Trophoblast cell (in vitro differentiated cells and primary cell): ENCODE measurements around the gene TBPL1.
A peak's percentile ranks its signal among the peaks of the same experiment; 100 is the strongest.

ENCODE experiments used
- DNase-seq, 2 donors: peaks; one replicate each; pipeline ENCODE4 v3.0.0-alpha.2; 2016
- H2AFZ ChIP-seq: 2 replicates; pipeline ENCODE4 v1.6.1; 2013; ENCODE audit warnings: low read length, moderate library complexity, mild to moderate bottlenecking; ENCODE audit not compliant: insufficient read depth, poor library complexity
- H2AK5ac ChIP-seq: 2 replicates; pipeline ENCODE4 v1.6.1; 2013; ENCODE audit warnings: mild to moderate bottlenecking, low read length
- H2BK120ac ChIP-seq: 2 replicates; pipeline ENCODE4 v1.6.1; 2013; ENCODE audit warnings: low read length, mild to moderate bottlenecking, moderate library complexity; ENCODE audit not compliant: insufficient read depth, poor library complexity
- H2BK12ac ChIP-seq: 2 replicates; pipeline ENCODE4 v1.6.1; 2013; ENCODE audit warnings: mild to moderate bottlenecking, low read length, moderate library complexity
- H2BK5ac ChIP-seq: 2 replicates; pipeline ENCODE4 v1.6.1; 2013; ENCODE audit warnings: low read length, low read depth, moderate library complexity, mild to moderate bottlenecking; ENCODE audit not compliant: poor library complexity
- H3K14ac ChIP-seq: 2 replicates; pipeline ENCODE4 v1.6.1; 2013; ENCODE audit warnings: mild to moderate bottlenecking, low read length
- H3K18ac ChIP-seq: 2 replicates; pipeline ENCODE4 v1.6.1; 2013; ENCODE audit warnings: mild to moderate bottlenecking, low read length
- H3K23ac ChIP-seq: 2 replicates; pipeline ENCODE4 v1.6.1; 2013; ENCODE audit warnings: low read length
- H3K27ac ChIP-seq: 2 replicates; pipeline ENCODE4 v1.5.1; 2013; ENCODE audit warnings: low read depth, mild to moderate bottlenecking, inconsistent platforms, low read length, moderate library complexity
- H3K27me3 ChIP-seq: 2 replicates; pipeline ENCODE4 v1.6.1; 2013; ENCODE audit warnings: inconsistent platforms, mild to moderate bottlenecking, low read length, moderate library complexity; ENCODE audit not compliant: insufficient read depth
- H3K36me3 ChIP-seq, 2 experiments: 1 replicate in 1 of 2; 2 replicates in 1 of 2; pipeline ENCODE4 v1.6.1; 2013; ENCODE audit warnings: low read length in 2 of 2, mild to moderate bottlenecking in 2 of 2, moderate library complexity in 1 of 2; ENCODE audit not compliant: insufficient read depth in 2 of 2, control insufficient read depth in 1 of 2
- H3K4ac ChIP-seq: 2 replicates; pipeline ENCODE4 v1.6.1; 2013; ENCODE audit warnings: low read depth, mild to moderate bottlenecking, low read length, moderate library complexity
- H3K4me1 ChIP-seq, 2 experiments: 1 replicate in 1 of 2; 2 replicates in 1 of 2; pipeline ENCODE4 v1.6.1; 2013; ENCODE audit warnings: low read length in 2 of 2, mild to moderate bottlenecking in 2 of 2, moderate library complexity in 1 of 2; ENCODE audit not compliant: insufficient read depth in 2 of 2, control insufficient read depth in 1 of 2
- H3K4me2 ChIP-seq: 2 replicates; pipeline ENCODE4 v1.6.1; 2013; ENCODE audit warnings: inconsistent platforms, mild to moderate bottlenecking, low read length, moderate library complexity
- H3K4me3 ChIP-seq: 2 replicates; pipeline ENCODE4 v1.5.1; 2013; ENCODE audit warnings: mild to moderate bottlenecking, low read depth, low read length, inconsistent platforms
- H3K79me1 ChIP-seq: one replicate; pipeline ENCODE4 v1.6.1; 2013; ENCODE audit warnings: low read length
- H3K79me2 ChIP-seq: 2 replicates; pipeline ENCODE4 v1.6.1; 2013; ENCODE audit warnings: low read length, mild to moderate bottlenecking; ENCODE audit not compliant: control insufficient read depth, insufficient read depth, poor library complexity
- H3K9ac ChIP-seq: 2 replicates; pipeline ENCODE4 v1.6.1; 2013; ENCODE audit warnings: mild to moderate bottlenecking, low read length
- H3K9me3 ChIP-seq: 2 replicates; pipeline ENCODE4 v1.6.1; 2013; ENCODE audit warnings: low read depth, mild to moderate bottlenecking, control low read depth, inconsistent platforms, low read length; ENCODE audit not compliant: insufficient read depth
- H4K12ac ChIP-seq: 2 replicates; pipeline ENCODE4 v1.6.1; 2013; ENCODE audit warnings: low read depth, mild to moderate bottlenecking, low read length, moderate library complexity
- H4K8ac ChIP-seq: 2 replicates; pipeline ENCODE4 v1.6.1; 2013; ENCODE audit warnings: low read depth, mild to moderate bottlenecking, low read length, moderate library complexity
- H4K91ac ChIP-seq: one replicate; pipeline ENCODE4 v1.6.1; 2013; ENCODE audit warnings: low read depth, mild to moderate bottlenecking, low read length, moderate library complexity
- WGBS: extraction: QIAGEN DNeasy Blood & Tissue Kit; methylation state at CpG from one replicate; pipeline ENCODE4 v1.1.7; 2013; ENCODE audit warnings: missing lambda C conversion rate; ENCODE audit not compliant: insufficient read length, insufficient coverage; ENCODE audit errors: extremely low coverage; 5-methylcytosine and 5-hydroxymethylcytosine counted together

The TBPL1 gene

GRCh38 chr6:133957780-133958242 lies 4.8 kb downstream of the TBPL1 start:
- H3K4ac ChIP-seq = no peak overlapping the region
- H3K14ac ChIP-seq = no peak overlapping the region
- no peak overlapping the region for H4K91ac ChIP-seq
- no peak overlapping the region for H2BK12ac ChIP-seq
- H3K18ac ChIP-seq = no peak overlapping the region
- H3K27me3 ChIP-seq = no peaks in the 10 kb centered on the region
- H2BK5ac ChIP-seq = no peak overlapping the region
- H3K4me2 ChIP-seq = no peak overlapping the region
- WGBS = no CpG with 5 or more reads among the region's 2 CpGs
- DNase-seq = no peak
- no peak overlapping the region for H4K8ac ChIP-seq
- no peak overlapping the region for H2BK120ac ChIP-seq
- no peaks in the 10 kb centered on the region for H3K36me3 ChIP-seq
- H3K27ac ChIP-seq = no peak overlapping the region
- H3K23ac ChIP-seq = no peak overlapping the region
- H3K4me3 ChIP-seq = no peak overlapping the region
- peaks cover 2 to 3% of the 10 kb centered on the region in 2 experiments for H3K4me1 ChIP-seq
- no peaks in the 10 kb centered on the region for H3K9me3 ChIP-seq
- no peak overlapping the region for H3K9ac ChIP-seq
- no peak overlapping the region for H4K12ac ChIP-seq
- peaks cover 3% of the 10 kb centered on the region for H3K79me1 ChIP-seq
- H3K79me2 ChIP-seq = peaks cover 8% of the 10 kb centered on the region
- H2AFZ ChIP-seq = no peak overlapping the region
- H2AK5ac ChIP-seq = no peak overlapping the region

- Histone ChIP-seq H3K4ac (peak overlapping the region; percentile 89), H4K91ac (no peak overlapping the region), H3K9me3 (no peaks in the 10 kb centered on the region), H2BK5ac (no peak overlapping the region), H3K27ac (no peak overlapping the region), H3K36me3 (no peaks in the 10 kb centered on the region), H2AK5ac (no peak overlapping the region), H4K12ac (no peak overlapping the region), H3K18ac (no peak overlapping the region), H3K79me1 (no peaks in the 10 kb centered on the region), H2BK120ac (no peak overlapping the region), H4K8ac (no peak overlapping the region), H3K4me3 (no peak overlapping the region), H3K79me2 (peaks cover 2% of the 10 kb centered on the region), H3K4me2 (no peak overlapping the region), H2BK12ac (no peak overlapping the region), H3K23ac (no peak overlapping the region), H3K9ac (no peak overlapping the region), H3K4me1 (peaks cover 2 to 3% of the 10 kb centered on the region in 2 experiments), H3K14ac (no peak overlapping the region), H2AFZ (no peak overlapping the region), H3K27me3 (no peaks in the 10 kb centered on the region)
- WGBS = no CpG with 5 or more reads among the region's 3 CpGs
- DNase-seq = no peak
Measured at GRCh38 chr6:133958791-133959190, 5.8 kb downstream of the TBPL1 start.

- Histone ChIP-seq H3K79me1 (no peaks in the 10 kb centered on the region), H3K36me3 (no peaks in the 10 kb centered on the region), H4K8ac (no peak overlapping the region), H3K4me2 (no peak overlapping the region), H3K27ac (no peak overlapping the region), H3K4me1 (no peaks in the 10 kb centered on the region), H3K9ac (no peak overlapping the region), H3K14ac (no peak overlapping the region), H3K18ac (no peak overlapping the region), H2BK120ac (no peak overlapping the region), H2AFZ (no peak overlapping the region), H4K12ac (no peak overlapping the region), H3K27me3 (no peaks in the 10 kb centered on the region), H3K4me3 (no peak overlapping the region), H3K4ac (no peak overlapping the region), H2BK5ac (no peak overlapping the region), H3K79me2 (no peaks in the 10 kb centered on the region), H3K9me3 (no peaks in the 10 kb centered on the region), H2BK12ac (no peak overlapping the region), H4K91ac (no peak overlapping the region), H2AK5ac (no peak overlapping the region), H3K23ac (no peak overlapping the region)
- WGBS = no CpG with 5 or more reads among the region's 4 CpGs
- DNase-seq = no peak
Measured at GRCh38 chr6:133959667-133960368, 6.8 kb downstream of the TBPL1 start.

GRCh38 chr6:133961831-133962230 lies 8.8 kb downstream of the TBPL1 start:
- Histone ChIP-seq H2AK5ac (no peak overlapping the region), H3K4ac (no peak overlapping the region), H3K4me1 (no peaks in the 10 kb centered on the region), H2AFZ (no peak overlapping the region), H3K4me3 (no peak overlapping the region), H3K18ac (no peak overlapping the region), H3K9ac (no peak overlapping the region), H3K27me3 (no peaks in the 10 kb centered on the region), H4K91ac (no peak overlapping the region), H3K27ac (no peak overlapping the region), H3K9me3 (no peaks in the 10 kb centered on the region), H2BK12ac (no peak overlapping the region), H3K36me3 (no peaks in the 10 kb centered on the region), H3K4me2 (no peak overlapping the region), H3K23ac (no peak overlapping the region), H3K79me1 (no peaks in the 10 kb centered on the region), H2BK120ac (no peak overlapping the region), H4K12ac (no peak overlapping the region), H4K8ac (no peak overlapping the region), H3K14ac (no peak overlapping the region), H3K79me2 (no peaks in the 10 kb centered on the region), H2BK5ac (no peak overlapping the region)
- 90% methylated on average over 1 of the region's 7 CpGs for WGBS
- peak; percentile 27 to 75 for DNase-seq
